Measurements from ENCODE around the gene GRID1.

The GRID1 gene

GRCh38 chr10:86366033-86366901 is at the start of gene GRID1:
Gene GRID1 (minus strand): TSS chr10:86366795.
- DNase-seq: no peak

GRCh38 chr10:86415583-86415982 is 49.0 kb upstream of the GRID1 start:
- DNase-seq: no peak

- no peak for DNase-seq
These were observed 48.5 kb upstream of the GRID1 start for GRCh38 chr10:86415116-86415515.

GRCh38 chr10:86413046-86413728 is 46.6 kb upstream of the GRID1 start:
- DNase-seq: no peak

- no peak for DNase-seq
These were observed 45.4 kb upstream of the GRID1 start for GRCh38 chr10:86411852-86412560.

GRCh38 chr10:86411281-86411841 is 44.8 kb upstream of the GRID1 start:
- no peak for DNase-seq

- DNase-seq: no peak
These were observed 44.0 kb upstream of the GRID1 start for GRCh38 chr10:86410542-86411124.

GRCh38 chr10:86409183-86409582 is 42.6 kb upstream of the GRID1 start:
- DNase-seq: no peak

GRCh38 chr10:86403183-86403797 is 36.7 kb upstream of the GRID1 start:
- DNase-seq: no peak

- DNase-seq: no peak
These were observed 35.8 kb upstream of the GRID1 start for GRCh38 chr10:86402283-86402941.

GRCh38 chr10:86401588-86402282 is 35.1 kb upstream of the GRID1 start:
- no peak for DNase-seq

GRCh38 chr10:86400705-86401587 is 34.4 kb upstream of the GRID1 start:
- no peak for DNase-seq

GRCh38 chr10:86399879-86400704 is 33.5 kb upstream of the GRID1 start:
- DNase-seq: peak; percentile 97

- no peak for DNase-seq
These were observed 32.9 kb upstream of the GRID1 start for GRCh38 chr10:86399514-86399878.

GRCh38 chr10:86397120-86397519 is 30.5 kb upstream of the GRID1 start:
- no peak for DNase-seq

- DNase-seq: no peak
These were observed 27.4 kb upstream of the GRID1 start for GRCh38 chr10:86393862-86394455.

GRCh38 chr10:86393362-86393761 is 26.8 kb upstream of the GRID1 start:
- DNase-seq: no peak

- no peak for DNase-seq
These were observed 26.1 kb upstream of the GRID1 start for GRCh38 chr10:86392723-86393094.
